GM18858 (cell line): ENCODE measurements around the gene SLCO4A1.

Experiments used
- ATAC-seq: cut with Tn5 transposase; IDR thresholded peaks from one replicate; pipeline ENCODE4 v1.9.1; 2021; ENCODE audit not compliant: unreplicated experiment

The SLCO4A1 gene

GRCh38 chr20:62642051-62642665 is at the start of gene SLCO4A1:
TSS of gene SLCO4A1 (plus strand) at chr20:62642503. CDS start at chr20:62656455, 13,952 bp downstream.
- ATAC-seq: no peak

- ATAC-seq: no peak
Measured at GRCh38 chr20:62592506-62593177, 49.7 kb upstream of the SLCO4A1 start.

GRCh38 chr20:62593616-62594015 is 48.7 kb upstream of the SLCO4A1 start:
- ATAC-seq: no peak

GRCh38 chr20:62595069-62595468 is 47.2 kb upstream of the SLCO4A1 start:
- ATAC-seq: no peak

GRCh38 chr20:62595491-62595890 is 46.8 kb upstream of the SLCO4A1 start:
- no peak for ATAC-seq

- ATAC-seq: no peak
Measured at GRCh38 chr20:62596486-62596885, 45.8 kb upstream of the SLCO4A1 start.

- no peak for ATAC-seq
Measured at GRCh38 chr20:62596921-62597320, 45.4 kb upstream of the SLCO4A1 start.

GRCh38 chr20:62597416-62598115 is 44.7 kb upstream of the SLCO4A1 start:
- no peak for ATAC-seq

GRCh38 chr20:62598761-62599194 is 43.5 kb upstream of the SLCO4A1 start:
- no peak for ATAC-seq

- no peak for ATAC-seq
Measured at GRCh38 chr20:62599216-62600110, 42.8 kb upstream of the SLCO4A1 start.

GRCh38 chr20:62601172-62601571 is 41.1 kb upstream of the SLCO4A1 start:
- no peak for ATAC-seq

GRCh38 chr20:62601714-62602113 is 40.6 kb upstream of the SLCO4A1 start:
- ATAC-seq: no peak

GRCh38 chr20:62602550-62602949 is 39.8 kb upstream of the SLCO4A1 start:
- ATAC-seq: no peak

GRCh38 chr20:62603021-62603906 is 39.0 kb upstream of the SLCO4A1 start:
- no peak for ATAC-seq

- no peak for ATAC-seq
Measured at GRCh38 chr20:62603907-62604785, 38.2 kb upstream of the SLCO4A1 start.

- no peak for ATAC-seq
Measured at GRCh38 chr20:62604796-62605195, 37.5 kb upstream of the SLCO4A1 start.

- no peak for ATAC-seq
Measured at GRCh38 chr20:62605236-62605943, 36.9 kb upstream of the SLCO4A1 start.

GRCh38 chr20:62606016-62606415 is 36.3 kb upstream of the SLCO4A1 start:
- no peak for ATAC-seq
